Mesodermal cell (in vitro differentiated cells): Measurements from ENCODE around the gene PDCD7. TPM values are rescaled to one million over a fixed set of nuclear protein-coding genes. Genes with fewer than 3 reads are reported as not detected.
"Not testable (repeated sequence)": the region's sequence is repeated elsewhere in the genome, so short reads cannot be mapped to it uniquely, and the experiment has no call there.

Experiments
- H3K27ac ChIP-seq: 2 replicates; pipeline ENCODE4 v1.7.0; 2013; ENCODE audit warnings: mild to moderate bottlenecking, low read depth, low read length, moderate library complexity; ENCODE audit not compliant: severe bottlenecking
- H3K36me3 ChIP-seq: 2 replicates; pipeline ENCODE4 v1.7.1; 2013; ENCODE audit warnings: mild to moderate bottlenecking, low read length, moderate library complexity; ENCODE audit not compliant: control insufficient read depth, insufficient read depth
- H3K4me1 ChIP-seq: one replicate; pipeline ENCODE4 v1.7.1; 2013; ENCODE audit warnings: mild to moderate bottlenecking, low read length; ENCODE audit not compliant: insufficient read depth, control insufficient read depth, poor library complexity, severe bottlenecking
- H3K4me3 ChIP-seq: 2 replicates; pipeline ENCODE4 v1.7.0; 2013; ENCODE audit warnings: low read length, control low read depth, mild to moderate bottlenecking; ENCODE audit not compliant: insufficient read depth, poor library complexity, severe bottlenecking; ENCODE audit errors: extremely low read depth
- H3K9me3 ChIP-seq: 2 replicates; pipeline ENCODE4 v1.7.1; 2013; ENCODE audit warnings: mild to moderate bottlenecking, low read length, moderate library complexity; ENCODE audit not compliant: control insufficient read depth
- WGBS, 2 experiments: methylation state at CpG; one replicate each; pipeline ENCODE4 v1.1.5; 2013; ENCODE audit warnings: missing lambda C conversion rate in 2 of 2; ENCODE audit not compliant: insufficient coverage in 2 of 2; 5-methylcytosine and 5-hydroxymethylcytosine counted together
- polyA plus RNA-seq, 2 experiments: library from polyadenylated mRNA; stranded (reverse); fragments of 50-300 nt; gene quantifications; one replicate each; pipeline ENCODE4 v1.2.3, GENCODE V29; 2013

Gene PDCD7
- 20.2 TPM for polyA plus RNA-seq (2013, experiment 1 of 2)
- 17.8 TPM for polyA plus RNA-seq (2013, experiment 2 of 2)

- H3K27ac ChIP-seq = peak within 1 kb of the TSS; percentile 85
- H3K36me3 ChIP-seq = peaks cover 23% of the 10 kb centered on the region
- H3K4me1 ChIP-seq = no peaks in the 10 kb centered on the region
- H3K9me3 ChIP-seq = peaks cover 8% of the 10 kb centered on the region
- 3% methylated on average over 35 to 41 of the region's 45 CpGs for WGBS, 2 experiments
- peak within 1 kb of the TSS; percentile 63 for H3K4me3 ChIP-seq
These were observed at the start of gene PDCD7 for GRCh38 chr15:65133548-65134200. Gene PDCD7 (minus strand): TSS chr15:65133808. CDS start chr15:65133781, 27 bp downstream.

GRCh38 chr15:65182538-65182937 is 48.9 kb upstream of the PDCD7 start:
- 88 to 94% methylated on average over 3 to 4 of the region's 4 CpGs for WGBS, 2 experiments

GRCh38 chr15:65181582-65182353 is 48.2 kb upstream of the PDCD7 start:
- H3K9me3 ChIP-seq, H3K4me3 ChIP-seq, H3K27ac ChIP-seq: not testable (repeated sequence)
- 97% methylated on average over 7 of the region's 15 CpGs; no CpG with 5 or more reads in 1 of the 2 experiments for WGBS, 2 experiments
- H3K36me3 ChIP-seq = peaks cover 46% of the 10 kb centered on the region
- peaks cover 13% of the 10 kb centered on the region for H3K4me1 ChIP-seq

More at GRCh38 chr15:65182538-65182937, 48.9 kb upstream of the PDCD7 start:
- H3K27ac ChIP-seq = no peak overlapping the region
- H3K9me3 ChIP-seq = no peaks in the 10 kb centered on the region
- H3K4me3 ChIP-seq = no peak overlapping the region
- peaks cover 13% of the 10 kb centered on the region for H3K4me1 ChIP-seq
- peaks cover 38% of the 10 kb centered on the region for H3K36me3 ChIP-seq

- peaks cover 62% of the 10 kb centered on the region for H3K36me3 ChIP-seq
- no peak overlapping the region for H3K4me3 ChIP-seq
- H3K4me1 ChIP-seq = peaks cover 9% of the 10 kb centered on the region
- WGBS, 2 experiments = 90% methylated on average over 2 of the region's 3 CpGs; no CpG with 5 or more reads in 1 of the 2 experiments
- no peak overlapping the region for H3K27ac ChIP-seq
- H3K9me3 ChIP-seq = no peaks in the 10 kb centered on the region
These were observed 46.6 kb upstream of the PDCD7 start for GRCh38 chr15:65180167-65180566.

- Histone ChIP-seq H3K4me3 (no peak overlapping the region), H3K36me3 (peaks cover 80% of the 10 kb centered on the region), H3K9me3 (no peaks in the 10 kb centered on the region), H3K27ac (no peak overlapping the region), H3K4me1 (peaks cover 2% of the 10 kb centered on the region)
- WGBS, 2 experiments = no CpG with 5 or more reads among the region's 1 CpG
These were observed 44.3 kb upstream of the PDCD7 start for GRCh38 chr15:65177901-65178300.

- Histone ChIP-seq H3K36me3 (peaks cover 87% of the 10 kb centered on the region), H3K9me3 (no peaks in the 10 kb centered on the region), H3K4me3 (no peak overlapping the region), H3K4me1 (no peaks in the 10 kb centered on the region), H3K27ac (no peak overlapping the region)
These were observed 42.4 kb upstream of the PDCD7 start for GRCh38 chr15:65176056-65176455.

GRCh38 chr15:65175511-65175910 is 41.9 kb upstream of the PDCD7 start:
- no peak overlapping the region for H3K4me3 ChIP-seq
- no peaks in the 10 kb centered on the region for H3K4me1 ChIP-seq
- no peak overlapping the region for H3K27ac ChIP-seq
- WGBS, 2 experiments = 85 to 98% methylated on average over 4 to 5 of the region's 5 CpGs
- peaks cover 85% of the 10 kb centered on the region for H3K36me3 ChIP-seq
- H3K9me3 ChIP-seq = no peaks in the 10 kb centered on the region

GRCh38 chr15:65174509-65174908 is 40.9 kb upstream of the PDCD7 start:
- H3K4me3 ChIP-seq = no peak overlapping the region
- H3K4me1 ChIP-seq = no peaks in the 10 kb centered on the region
- peaks cover 85% of the 10 kb centered on the region for H3K36me3 ChIP-seq
- 92% methylated on average over 2 of the region's 5 CpGs; no CpG with 5 or more reads in 1 of the 2 experiments for WGBS, 2 experiments
- H3K27ac ChIP-seq = no peak overlapping the region
- H3K9me3 ChIP-seq = no peaks in the 10 kb centered on the region

- H3K36me3 ChIP-seq = peaks cover 83% of the 10 kb centered on the region
- no peak overlapping the region for H3K27ac ChIP-seq
- WGBS, 2 experiments = 94 to 100% methylated on average over 2 to 3 of the region's 5 CpGs
- H3K4me3 ChIP-seq = no peak overlapping the region
- no peaks in the 10 kb centered on the region for H3K4me1 ChIP-seq
- no peaks in the 10 kb centered on the region for H3K9me3 ChIP-seq
These were observed 38.9 kb upstream of the PDCD7 start for GRCh38 chr15:65172531-65172930.

GRCh38 chr15:65171428-65171827 is 37.8 kb upstream of the PDCD7 start:
- no peaks in the 10 kb centered on the region for H3K4me1 ChIP-seq
- peaks cover 80% of the 10 kb centered on the region for H3K36me3 ChIP-seq
- no peak overlapping the region for H3K27ac ChIP-seq
- H3K4me3 ChIP-seq = no peak overlapping the region
- no peaks in the 10 kb centered on the region for H3K9me3 ChIP-seq
- 87 to 100% methylated on average over 2 to 4 of the region's 5 CpGs for WGBS, 2 experiments

GRCh38 chr15:65165875-65166274 is 32.3 kb upstream of the PDCD7 start:
- Histone ChIP-seq H3K27ac (no peak overlapping the region), H3K36me3 (peaks cover 62% of the 10 kb centered on the region), H3K9me3 (no peaks in the 10 kb centered on the region), H3K4me3 (no peak overlapping the region), H3K4me1 (no peaks in the 10 kb centered on the region)
- WGBS, 2 experiments = no CpG with 5 or more reads among the region's 2 CpGs
